Smooth muscle cell (in vitro differentiated cells): ENCODE measurements around the gene C4orf50. TPM values are rescaled to one million over a fixed set of nuclear protein-coding genes. Genes with fewer than 3 reads are reported as not detected.
A peak's percentile ranks its signal among the peaks of the same experiment; 100 is the strongest.
"Not testable (repeated sequence)": the region's sequence is repeated elsewhere in the genome, so short reads cannot be mapped to it uniquely, and the experiment has no call there.

Source experiments
- DNase-seq: peaks from one replicate; lab custom pipeline; 2025; ENCODE audit not compliant: unreplicated experiment; lab: John Stamatoyannopoulos, UW
- H2AFZ ChIP-seq: fragments of 200-600 bp; sonication (generic); 2 replicates; pipeline ENCODE4 v1.6.0; 2016; ENCODE audit warnings: antibody characterized with exemption, low read depth, mild to moderate bottlenecking
- H3F3A ChIP-seq: fragments of 200-600 bp; sonication (generic); 2 replicates; pipeline ENCODE4 v1.6.0; 2017; ENCODE audit warnings: antibody characterized with exemption, low read depth
- H3K27ac ChIP-seq: fragments of 200-600 bp; sonication (generic); 2 replicates; pipeline ENCODE4 v1.5.1; 2016; ENCODE audit warnings: low read depth, mild to moderate bottlenecking
- H3K27me3 ChIP-seq: fragments of 200-600 bp; sonication (generic); 2 replicates; pipeline ENCODE4 v1.6.1; 2016; ENCODE audit warnings: low read depth, mild to moderate bottlenecking
- H3K36me3 ChIP-seq: fragments of 200-600 bp; sonication (generic); 2 replicates; pipeline ENCODE4 v1.5.1; 2016; ENCODE audit warnings: low read depth
- H3K4me1 ChIP-seq: fragments of 200-600 bp; sonication (generic); 2 replicates; pipeline ENCODE4 v1.5.1; 2016; ENCODE audit warnings: low read depth
- H3K4me2 ChIP-seq: fragments of 200-600 bp; sonication (generic); 2 replicates; pipeline ENCODE4 v1.6.0; 2016; ENCODE audit warnings: mild to moderate bottlenecking
- H3K4me3 ChIP-seq: fragments of 200-600 bp; sonication (generic); 2 replicates; pipeline ENCODE4 v1.5.1; 2016; ENCODE audit warnings: mild to moderate bottlenecking
- H3K79me2 ChIP-seq: fragments of 200-600 bp; sonication (generic); 2 replicates; pipeline ENCODE4 v1.6.0; 2016; ENCODE audit warnings: low read depth, mild to moderate bottlenecking
- H3K9ac ChIP-seq: fragments of 200-600 bp; sonication (generic); 2 replicates; pipeline ENCODE4 v1.6.0; 2016; ENCODE audit warnings: low read depth
- H3K9me3 ChIP-seq: fragments of 200-600 bp; sonication (generic); replicated peaks from 2 replicates; pipeline ENCODE4 v1.5.1; 2016; ENCODE audit warnings: low read depth
- H4K20me1 ChIP-seq: fragments of 200-600 bp; sonication (generic); 2 replicates; pipeline ENCODE4 v1.6.0; 2016; ENCODE audit warnings: low read depth
- CTCF ChIP-seq: fragments of 200-600 bp; sonication (generic); IDR thresholded peaks from 2 replicates; pipeline ENCODE4 v1.5.1; 2017; ENCODE audit warnings: borderline replicate concordance, mild to moderate bottlenecking, antibody characterized with exemption; ENCODE audit not compliant: insufficient read depth, poor library complexity, severe bottlenecking
- WGBS: methylation state at CpG from one replicate; pipeline ENCODE4 v1.1.7; 2016; ENCODE audit warnings: low lambda C conversion rate; 5-methylcytosine and 5-hydroxymethylcytosine counted together
- polyA plus RNA-seq: library from polyadenylated mRNA; unstranded; fragments of >200 nt; fragmentation: Nextera tagmentation; extraction: Ambion mirVana; gene quantifications from 2 replicates; pipeline ENCODE4 v1.2.1, GENCODE V29; 2016
- total RNA-seq: library from RNA; depleted of rRNA; stranded (reverse); fragments of >200 nt; gene quantifications from 2 replicates; pipeline ENCODE4 v1.2.3, GENCODE V29; 2014

The C4orf50 gene
- total and polyA plus RNA-seq, 2 experiments from 2014 or later, result not detected

GRCh38 chr4:5954056-5954760 lies 64.0 kb downstream of the C4orf50 start:
- Histone ChIP-seq H3F3A (no peaks in the 10 kb centered on the region), H3K4me2 (no peak overlapping the region), H3K4me1 (no peaks in the 10 kb centered on the region), H3K9ac (no peak overlapping the region), H3K9me3 (no peaks in the 10 kb centered on the region), H3K79me2 (no peaks in the 10 kb centered on the region), H4K20me1 (no peaks in the 10 kb centered on the region), H3K4me3 (no peak overlapping the region), H3K27ac (no peak overlapping the region), H2AFZ (no peak overlapping the region), H3K27me3 (peaks cover 3% of the 10 kb centered on the region), H3K36me3 (no peaks in the 10 kb centered on the region)
- WGBS, result 93% methylated on average over 11 of the region's 11 CpGs
- no peak for DNase-seq
- TF ChIP-seq CTCF, result no peak

GRCh38 chr4:5952975-5953951 lies 65.0 kb downstream of the C4orf50 start:
- H3K27me3 ChIP-seq, result peaks cover 3% of the 10 kb centered on the region
- H3K4me2 ChIP-seq, result no peak overlapping the region
- H2AFZ ChIP-seq, result no peak overlapping the region
- no peaks in the 10 kb centered on the region for H3K79me2 ChIP-seq
- H3K27ac ChIP-seq, result no peak overlapping the region
- no peaks in the 10 kb centered on the region for H3K9me3 ChIP-seq
- H3K4me3 ChIP-seq, result no peak overlapping the region
- H3K4me1 ChIP-seq, result no peaks in the 10 kb centered on the region
- DNase-seq, result no peak
- H3K36me3 ChIP-seq, result no peaks in the 10 kb centered on the region
- no peak for TF ChIP-seq CTCF
- no peaks in the 10 kb centered on the region for H4K20me1 ChIP-seq
- 87% methylated on average over 12 of the region's 13 CpGs for WGBS
- H3F3A ChIP-seq, result no peaks in the 10 kb centered on the region
- H3K9ac ChIP-seq, result no peak overlapping the region

- Histone ChIP-seq H3K27ac (no peak overlapping the region), H3K9ac (no peak overlapping the region), H2AFZ (no peak overlapping the region), H3K4me3 (no peak overlapping the region), H3K36me3 (no peaks in the 10 kb centered on the region), H3K27me3 (peaks cover 3% of the 10 kb centered on the region), H3K4me2 (no peak overlapping the region), H3K9me3 (no peaks in the 10 kb centered on the region), H3K79me2 (no peaks in the 10 kb centered on the region), H4K20me1 (no peaks in the 10 kb centered on the region), H3K4me1 (no peaks in the 10 kb centered on the region), H3F3A (no peaks in the 10 kb centered on the region)
- no peak for DNase-seq
- WGBS, result 90% methylated on average over 22 of the region's 22 CpGs
- TF ChIP-seq CTCF, result no peak
These were observed 65.8 kb downstream of the C4orf50 start for GRCh38 chr4:5952286-5952974.

GRCh38 chr4:5946653-5947052 lies 71.6 kb downstream of the C4orf50 start:
- DNase-seq, H3K36me3 ChIP-seq, H3K27me3 ChIP-seq, H4K20me1 ChIP-seq, H3K9me3 ChIP-seq, H3K4me2 ChIP-seq, H3F3A ChIP-seq, H3K4me1 ChIP-seq, H3K4me3 ChIP-seq, H3K79me2 ChIP-seq, H3K9ac ChIP-seq, H3K27ac ChIP-seq: not testable (repeated sequence)
- WGBS, result 77% methylated on average over 6 of the region's 6 CpGs
- H2AFZ ChIP-seq, result peak overlapping the region; percentile 69
